GM18526 (cell line): ENCODE measurements around the gene IL34.

Source experiments
- POLR2A ChIP-seq: IDR thresholded peaks from 3 replicates; pipeline ENCODE4 v1.6.1; 2011; ENCODE audit not compliant: insufficient read length; ENCODE audit errors: extremely low read depth

IL34 gene

DNA sequence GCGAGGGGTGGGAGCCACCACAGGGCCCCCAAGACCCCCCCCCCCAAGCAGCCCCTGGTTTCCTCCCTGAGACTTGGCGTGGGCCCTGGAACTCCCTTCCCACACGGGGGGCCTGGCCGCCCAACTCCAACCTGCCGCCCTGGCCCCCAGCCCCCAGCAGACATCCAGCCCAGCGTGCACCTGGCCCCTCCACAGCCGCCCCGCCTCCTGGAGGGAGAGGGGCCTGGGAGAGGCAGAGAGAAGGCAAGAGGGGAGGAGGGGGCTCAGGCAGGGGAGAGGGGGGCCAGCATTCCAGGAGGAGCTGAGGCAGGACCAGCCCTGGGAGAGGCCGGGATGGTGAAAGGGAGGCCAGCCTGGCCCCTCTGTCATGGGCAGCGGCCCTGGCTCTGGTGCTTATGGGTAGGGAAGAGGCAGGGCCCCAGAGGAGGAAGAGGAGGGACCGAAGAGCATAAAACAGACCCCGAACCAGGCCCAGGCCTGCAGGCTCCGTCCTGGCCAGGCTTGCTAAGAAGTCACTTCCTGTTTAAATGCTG lies 16.7 kb downstream of the IL34 start:
- TF ChIP-seq POLR2A = no peak

DNA sequence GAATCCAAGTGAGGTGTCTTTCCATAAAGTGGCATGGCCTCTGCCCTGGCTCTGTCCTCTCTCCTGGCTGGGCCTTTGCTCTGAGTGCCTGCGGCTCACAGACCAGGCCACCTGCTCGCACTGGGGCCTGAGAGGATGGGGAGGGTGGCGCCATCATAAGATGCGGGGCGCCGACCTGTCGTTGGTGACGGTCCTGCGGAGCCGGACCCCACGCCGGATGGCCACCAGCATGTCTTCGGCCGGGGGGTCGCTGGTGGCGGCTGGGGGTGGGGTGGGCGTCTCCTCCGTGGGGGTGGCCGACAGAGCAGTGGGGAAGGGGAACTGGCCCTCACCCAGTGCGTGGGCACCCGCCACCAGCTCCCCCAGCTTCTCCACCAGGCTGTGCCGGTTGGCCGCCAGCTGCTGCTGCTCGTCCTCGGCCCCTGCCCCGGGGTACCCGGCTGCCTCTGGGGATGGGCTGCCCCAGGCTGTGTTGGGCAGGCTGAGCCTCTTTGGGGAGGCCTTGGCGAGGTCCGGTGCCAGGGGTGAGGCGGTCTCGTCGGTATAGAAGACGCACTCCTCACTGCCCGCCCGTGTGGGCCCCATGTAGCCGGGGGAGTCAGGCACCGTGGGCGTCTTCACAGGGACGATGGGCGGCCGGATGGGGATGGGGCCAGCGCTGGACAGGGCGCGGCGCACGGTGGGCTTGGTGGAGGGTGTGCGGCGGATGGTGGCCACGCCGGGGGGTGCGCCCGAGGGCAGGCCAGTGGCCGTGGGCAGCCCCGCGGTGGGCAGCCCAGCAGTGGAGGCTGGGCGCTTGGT lies 17.4 kb downstream of the IL34 start:
- no peak for TF ChIP-seq POLR2A

DNA sequence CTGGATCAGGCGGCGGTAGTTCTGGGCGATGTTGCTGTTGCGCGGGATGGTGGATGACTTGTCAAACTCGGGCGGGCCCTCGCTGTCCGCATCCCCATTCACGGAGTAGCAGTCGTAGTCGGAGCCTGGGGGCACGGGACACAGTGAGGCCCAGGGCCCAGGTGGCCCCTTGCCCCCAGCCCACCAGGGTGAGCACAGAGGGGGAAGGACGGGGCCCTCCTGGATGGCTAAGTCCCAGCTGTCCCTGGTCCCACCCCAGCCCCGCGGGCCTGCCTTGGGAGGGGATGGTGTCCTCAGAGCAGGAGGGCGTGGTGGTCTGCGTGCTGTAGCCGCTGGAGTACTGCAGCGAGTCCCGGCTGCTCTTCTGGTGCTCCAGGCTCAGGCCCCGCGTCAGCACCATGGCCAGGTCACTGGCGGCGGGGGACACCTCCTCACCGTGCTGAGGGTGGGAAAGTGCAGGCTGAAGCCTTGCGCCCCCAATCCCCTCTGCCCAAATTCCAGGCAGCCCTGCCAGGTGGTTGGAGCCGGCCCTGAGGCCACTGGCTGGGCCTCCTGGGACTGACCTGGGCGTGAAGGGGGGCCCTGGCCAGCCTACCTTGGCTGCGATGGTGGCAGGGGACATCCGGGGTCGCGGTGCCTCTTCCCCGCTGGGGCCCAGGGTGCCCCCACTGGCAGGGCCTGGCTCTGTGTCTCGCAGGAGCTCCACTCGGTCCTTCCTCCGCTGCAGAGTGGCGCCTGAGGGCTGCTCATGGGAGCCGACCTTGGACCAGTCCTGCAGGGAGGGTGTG lies 18.2 kb downstream of the IL34 start:
- no peak for TF ChIP-seq POLR2A

DNA sequence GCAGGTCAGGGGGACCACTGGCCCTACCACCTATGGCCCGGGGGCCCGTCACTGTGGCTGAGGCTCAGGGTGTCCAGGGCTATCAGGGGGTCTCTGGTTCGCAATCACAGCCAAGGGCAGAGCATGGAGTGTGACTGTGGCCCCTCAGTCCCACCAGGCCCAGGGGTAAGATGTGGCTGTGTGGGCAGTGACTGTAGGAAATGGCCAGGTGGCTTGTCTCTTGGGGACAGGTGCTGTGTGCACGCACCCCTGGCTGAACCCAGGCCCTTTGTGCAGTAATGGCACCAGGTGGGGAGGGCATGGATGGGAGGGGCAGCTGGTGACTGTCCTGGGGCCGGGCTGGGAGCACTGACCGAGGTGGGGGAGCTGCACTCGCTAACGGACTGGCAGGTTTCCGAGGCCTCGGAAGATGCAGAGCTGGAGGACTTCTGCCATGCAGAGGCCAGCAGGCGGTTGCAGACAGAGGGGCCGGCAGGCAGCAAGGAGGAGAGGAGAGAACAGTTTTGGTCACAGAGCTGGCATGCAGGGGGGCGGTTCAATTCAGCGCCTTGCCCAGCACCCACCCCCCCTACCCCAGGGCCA lies 18.8 kb downstream of the IL34 start:
- TF ChIP-seq POLR2A = no peak

DNA sequence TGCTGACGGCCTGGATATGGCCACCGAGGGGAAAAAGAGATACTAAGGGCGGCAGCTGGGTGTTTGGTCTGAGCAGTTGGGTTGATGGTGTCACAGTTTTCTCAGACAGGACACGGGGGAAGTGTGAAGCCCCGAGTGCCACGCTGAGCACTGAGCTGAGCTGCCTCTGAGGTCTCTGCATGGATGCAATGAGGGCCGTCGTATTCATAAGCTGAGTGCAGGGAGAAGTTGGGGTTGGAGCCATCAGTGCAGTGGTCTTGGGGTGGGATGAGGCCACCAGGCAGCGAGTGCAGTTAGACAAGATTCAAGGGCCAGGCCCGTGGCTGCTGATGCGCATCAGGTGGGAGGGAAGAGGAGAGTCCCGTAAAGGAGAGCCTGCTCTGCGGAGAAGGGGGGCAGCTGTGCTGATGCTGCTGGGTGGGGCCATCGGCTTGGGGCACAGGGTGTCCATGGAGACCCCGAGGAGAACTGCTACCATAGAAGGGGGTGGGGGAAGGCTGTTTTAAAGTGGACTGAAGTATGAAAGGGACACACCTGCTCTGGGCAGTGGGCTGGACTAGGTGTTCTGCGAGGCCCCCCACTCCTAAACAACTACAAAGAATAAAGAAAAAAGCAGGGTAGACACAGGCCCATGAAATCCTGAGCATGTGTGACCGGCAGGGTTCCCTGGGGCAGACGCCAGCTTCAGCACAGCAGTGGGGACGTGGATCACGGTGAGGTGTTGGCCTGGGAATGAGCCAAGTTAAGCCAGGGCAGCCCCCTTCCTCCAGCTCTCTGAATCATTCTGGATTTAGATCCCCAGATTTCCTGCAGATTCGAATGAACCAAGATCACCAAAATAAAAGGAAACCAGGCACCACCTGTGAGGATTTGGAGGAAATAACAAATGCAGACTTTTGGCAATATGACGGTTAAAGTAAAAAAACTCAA lies 19.7 kb downstream of the IL34 start:
- no peak for TF ChIP-seq POLR2A

DNA sequence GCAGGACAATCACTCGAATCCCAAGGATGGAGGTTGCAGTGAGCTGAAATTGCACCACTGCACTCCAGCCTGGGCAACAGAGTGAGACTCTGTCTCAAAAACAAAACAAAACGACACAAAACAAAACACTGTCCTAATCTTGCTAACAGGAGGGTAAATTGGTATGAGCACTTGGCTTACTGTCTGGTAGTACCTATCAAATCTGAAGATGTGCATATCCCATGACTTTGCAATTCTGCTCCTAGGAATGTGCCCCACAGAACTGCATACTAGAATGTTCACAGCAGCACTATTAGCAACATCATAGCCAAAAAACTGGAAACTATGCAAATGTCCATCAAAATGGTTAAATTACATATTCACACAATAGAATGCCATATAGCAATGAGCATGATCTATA lies 23.8 kb downstream of the IL34 start:
- TF ChIP-seq POLR2A = no peak

DNA sequence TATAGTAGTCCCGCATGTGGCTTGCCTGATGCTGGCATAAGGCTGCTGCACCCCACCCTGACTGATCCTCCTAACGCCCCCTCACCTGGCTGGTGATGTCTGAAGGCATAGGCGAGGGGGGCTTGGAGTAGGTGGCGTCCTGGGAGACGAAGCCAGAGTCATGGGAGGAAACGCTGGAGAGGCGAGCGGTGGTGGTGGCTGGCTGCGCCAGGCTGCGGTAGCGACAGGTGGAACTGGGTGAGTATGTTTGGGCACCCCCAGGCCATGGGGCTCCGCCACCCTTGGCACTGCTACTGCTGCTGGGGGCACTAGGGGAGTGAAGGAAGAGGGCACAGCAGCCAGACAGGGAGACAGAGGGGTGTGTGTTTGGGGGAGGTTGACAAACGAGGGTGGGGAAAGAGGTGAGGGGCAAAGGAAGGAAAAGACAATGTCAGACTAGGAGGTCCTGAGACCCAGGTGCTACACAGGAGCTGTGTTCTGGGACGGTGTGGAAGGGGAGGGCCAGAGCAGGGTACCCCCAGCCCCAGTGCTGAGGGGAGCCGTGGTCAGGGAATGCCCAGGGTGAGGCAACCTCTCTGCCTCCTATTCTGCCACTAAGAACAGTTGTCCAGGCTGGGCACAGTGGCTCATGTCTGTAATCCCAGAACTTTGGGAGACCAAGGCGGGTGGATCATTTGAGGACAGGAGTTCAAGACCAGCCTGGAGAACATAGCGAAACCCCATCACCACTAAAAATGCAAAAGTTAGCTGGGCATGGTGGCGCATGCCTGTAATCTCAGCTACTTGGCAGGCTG lies 28.1 kb downstream of the IL34 start:
- TF ChIP-seq POLR2A = no peak

DNA sequence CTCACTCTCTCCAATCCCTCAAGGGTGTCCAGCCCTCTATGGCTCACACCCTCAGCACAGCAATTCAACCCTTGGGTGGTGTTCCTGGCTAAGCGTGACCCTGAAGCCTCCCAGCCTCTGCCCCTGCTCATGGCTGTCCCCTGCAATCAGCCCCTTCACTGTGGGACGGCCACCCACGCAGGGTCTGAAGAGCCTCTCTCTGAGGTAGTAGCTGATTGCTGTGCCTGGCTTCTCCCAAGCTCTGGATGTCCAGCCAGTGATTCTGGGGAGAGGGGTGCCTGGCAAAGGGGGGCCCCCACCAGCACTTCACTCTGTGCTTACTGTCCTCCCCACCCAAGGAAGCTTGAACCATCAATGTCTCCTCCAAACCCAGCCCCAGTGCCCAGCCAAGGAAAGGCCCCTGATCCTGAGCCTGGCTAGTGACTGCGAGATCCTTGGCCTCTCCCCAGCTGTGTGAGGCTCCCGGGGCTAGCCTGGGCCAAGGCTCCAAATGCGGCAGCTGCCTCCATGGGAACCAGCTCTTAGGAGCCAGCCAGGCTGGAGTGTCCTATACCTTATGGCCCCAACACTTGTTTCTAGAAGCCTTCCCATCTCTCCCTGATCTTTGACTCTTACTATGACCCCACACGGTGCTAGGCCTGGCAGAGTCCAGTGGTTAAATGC lies 29.6 kb downstream of the IL34 start:
- no peak for TF ChIP-seq POLR2A

DNA sequence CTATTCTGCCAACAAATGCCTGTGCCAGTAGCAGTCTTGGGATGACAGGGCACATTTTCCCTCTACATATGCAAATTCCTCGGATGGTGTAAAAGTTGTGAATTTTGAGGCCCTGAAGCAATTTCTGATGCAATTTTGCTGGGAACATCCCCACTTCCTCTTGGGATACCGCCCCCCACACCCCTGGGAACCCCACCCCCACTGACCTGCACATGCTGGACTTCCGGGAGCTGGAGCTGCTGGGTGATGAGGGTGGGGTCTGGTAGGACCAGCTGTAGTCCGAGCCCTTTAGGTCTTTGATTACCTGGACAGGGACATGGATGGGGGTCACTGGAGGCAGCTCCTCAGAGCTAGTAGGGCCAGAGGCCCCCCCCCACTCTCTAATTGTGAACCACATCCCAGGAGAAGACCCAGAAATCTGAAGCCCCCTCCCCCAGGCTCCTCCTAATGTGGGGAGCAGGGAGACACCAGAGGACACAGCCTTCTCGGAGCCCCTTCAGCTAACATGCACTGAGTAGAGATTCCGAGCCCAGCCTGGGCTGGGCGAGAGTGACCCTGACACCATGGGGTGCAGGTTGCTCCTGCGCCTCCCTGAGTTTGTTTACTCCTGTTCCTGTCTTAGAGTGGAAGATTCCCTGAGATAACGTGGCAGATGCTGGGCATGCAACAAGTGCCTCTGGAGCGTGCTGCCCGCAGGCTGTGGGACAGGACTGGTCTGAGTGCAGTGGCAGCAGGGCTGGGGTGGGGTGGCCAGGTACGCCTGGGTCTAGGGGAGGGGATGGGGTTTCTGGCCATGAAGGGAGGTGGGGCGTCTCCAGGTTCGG lies 30.5 kb downstream of the IL34 start:
- TF ChIP-seq POLR2A = no peak

DNA sequence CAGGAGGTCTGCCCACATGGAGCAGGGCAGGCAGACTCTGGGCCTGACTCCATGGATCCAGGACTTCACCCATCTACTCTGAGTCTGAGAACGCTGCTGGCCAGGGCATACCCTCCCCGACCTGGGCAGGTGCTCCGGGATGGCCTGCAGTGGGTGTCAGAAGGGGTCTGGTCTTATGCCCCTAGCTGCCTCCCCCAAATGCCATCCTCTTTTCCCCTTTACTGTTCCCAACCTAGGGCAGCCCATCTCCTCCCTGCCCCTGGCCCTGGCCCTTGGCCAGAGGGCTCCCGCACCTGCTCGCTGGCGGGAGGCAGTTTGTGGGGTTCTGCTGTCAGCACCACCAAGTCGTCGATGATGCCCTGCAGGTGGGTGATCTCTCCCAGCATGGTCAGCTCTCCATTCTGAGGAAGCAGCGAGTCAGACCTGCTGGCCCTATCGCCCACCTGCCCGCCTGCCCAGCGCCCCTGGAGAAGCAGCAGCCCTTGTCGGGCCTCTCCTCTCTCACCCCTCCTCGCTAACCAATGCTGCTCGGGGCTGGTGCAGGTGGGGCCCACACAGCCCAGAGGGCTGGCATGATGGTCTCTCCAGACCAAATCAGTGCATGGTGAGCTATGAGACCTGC lies 31.3 kb downstream of the IL34 start:
- TF ChIP-seq POLR2A = no peak

DNA sequence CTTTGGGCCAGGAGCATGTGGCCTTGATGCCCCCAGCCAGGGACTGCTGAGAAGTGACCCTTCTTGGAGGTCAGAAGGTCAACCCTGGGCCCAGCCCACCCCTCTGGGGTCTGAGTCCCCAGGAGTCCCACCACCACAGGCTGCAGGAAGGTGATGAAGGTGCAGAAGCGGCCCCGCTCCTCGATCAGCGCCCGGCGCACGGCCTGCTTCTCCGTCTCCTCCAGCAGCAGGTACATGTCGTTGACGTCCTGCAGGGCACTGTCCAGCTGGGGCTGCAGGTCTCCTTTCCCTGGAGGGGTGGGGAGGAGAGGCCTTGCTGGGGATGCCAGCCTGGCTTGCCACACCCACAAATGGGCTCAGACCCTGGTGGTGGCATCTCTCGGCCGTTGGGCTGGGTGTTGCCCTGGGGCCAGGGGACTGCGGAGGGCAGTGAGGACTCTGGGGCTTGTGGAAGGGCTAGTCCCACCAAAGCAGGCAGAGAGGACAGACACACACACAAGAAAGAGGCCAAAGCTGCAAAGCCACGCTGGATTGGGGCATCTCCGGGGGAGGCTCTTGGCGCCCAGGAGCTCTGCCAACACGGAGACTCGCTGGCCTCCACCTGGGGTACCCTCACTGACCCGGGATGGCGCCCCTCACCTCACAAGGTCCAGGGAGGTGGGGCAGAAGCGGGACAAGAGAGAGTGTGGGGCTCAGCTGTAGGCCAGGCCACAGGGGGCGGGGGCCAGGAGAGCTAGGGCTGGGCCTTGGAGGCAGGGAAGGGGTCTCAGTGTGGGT lies 31.9 kb downstream of the IL34 start:
- TF ChIP-seq POLR2A = no peak
